Measurements from ENCODE around the gene BATF2. TPM values are rescaled to one million over a fixed set of nuclear protein-coding genes. Genes with fewer than 3 reads are reported as not detected.

Gene BATF2
- total RNA-seq, 4 donors from 2014 or later = 0.90 to 3.7 TPM; not detected in 2

GRCh38 chr11:64951529-64951928 is 45.2 kb downstream of the BATF2 start:
- Histone ChIP-seq H3K4me1 (no peaks in the 10 kb centered on the region), H3K27ac (no peak overlapping the region), H3K36me3 (no peaks in the 10 kb centered on the region), H3K4me3 (no peak overlapping the region), H3K27me3 (no peaks in the 10 kb centered on the region), H3K9me3 (no peaks in the 10 kb centered on the region)
- no peak for DNase-seq
- no peak for TF ChIP-seq POLR2A (IDR thresholded peaks at IDR 0.05)
- no peak for TF ChIP-seq CTCF (IDR thresholded peaks at IDR 0.05)
- intact Hi-C loops (cut with DNase I; ENCODE audit: low total_unique reads) = no loop called here

GRCh38 chr11:64947208-64947814 is 49.5 kb downstream of the BATF2 start:
- Histone ChIP-seq H3K27ac (no peak overlapping the region), H3K9me3 (no peaks in the 10 kb centered on the region), H3K27me3 (no peaks in the 10 kb centered on the region), H3K36me3 (no peaks in the 10 kb centered on the region), H3K4me1 (no peaks in the 10 kb centered on the region), H3K4me3 (no peak overlapping the region)
- no peak for DNase-seq
- TF ChIP-seq POLR2A (IDR thresholded peaks at IDR 0.05) = no peak
- TF ChIP-seq CTCF (IDR thresholded peaks at IDR 0.05) = no peak
- intact Hi-C loops (cut with DNase I; ENCODE audit: low total_unique reads) = no loop called here

Small RNA genes lying within 50 kb of the gene (microRNA-seq; reads per million reads assigned to microRNA genes)
- not detected for gene MIR6879 (ENCODE audit: borderline microRNAs expressed, borderline replicate concordance)

Small RNA genes lying within 50 kb of the gene (small RNA-seq; reads per million reads assigned to genes)
- gene MIR6879 = not detected
- gene SNX15 = not detected

Other genes with a start within 250 kb of the BATF2 start
- gene PYGM, start 237.0 kb downstream of the BATF2 start, total RNA-seq = 10 to 100 TPM in 2 of 4 donors, 1 to 10 TPM in 2; 2.9 to 42.8 (median 11.4) TPM
- 100 to 1,000 TPM in 3 of 4 donors, 10 to 100 TPM in 1; 62.0 to 374 (median 219) TPM for gene SF1, start 218.4 kb downstream of the BATF2 start, total RNA-seq
- 10 to 100 TPM; 10.2 to 49.1 (median 24.4) TPM for gene MAP4K2, start 193.8 kb downstream of the BATF2 start, total RNA-seq
- 10 to 100 TPM in 2 of 4 donors, 1 to 10 TPM in 2; 3.8 to 26.2 (median 14.9) TPM for gene MEN1, start 186.4 kb downstream of the BATF2 start, total RNA-seq
- 1 to 10 TPM in 1 of 4 donors, under 1 TPM in 3; under 0.01 to 2.7 (median 0.30) TPM for gene CDC42BPG, start 152.3 kb downstream of the BATF2 start, total RNA-seq
- gene EHD1, start 118.3 kb downstream of the BATF2 start, total RNA-seq = 10 to 100 TPM in 3 of 4 donors, 1 to 10 TPM in 1; 3.5 to 78.7 (median 36.9) TPM
- 10 to 100 TPM in 3 of 4 donors, 1 to 10 TPM in 1; 6.8 to 39.6 (median 18.4) TPM for gene ATG2A, start 79.8 kb downstream of the BATF2 start, total RNA-seq
- 10 to 100 TPM in 2 of 4 donors, 1 to 10 TPM in 2; 6.7 to 23.4 (median 13.0) TPM for gene PPP2R5B, start 72.3 kb downstream of the BATF2 start, total RNA-seq
- gene GPHA2, start 61.1 kb downstream of the BATF2 start, total RNA-seq = not detected
- gene MAJIN, start 24.9 kb downstream of the BATF2 start, total RNA-seq = under 1 TPM in 1 of 4 donors, not detected in 3; under 0.01 TPM
- gene ARL2, start 17.2 kb upstream of the BATF2 start, total RNA-seq = 100 to 1,000 TPM in 2 of 4 donors, 10 to 100 TPM in 2; 63.5 to 120 (median 93.8) TPM
- gene SNX15, start 30.5 kb upstream of the BATF2 start, total RNA-seq = 10 to 100 TPM; 13.1 to 27.6 (median 20.6) TPM
- gene SAC3D1, start 44.2 kb upstream of the BATF2 start, total RNA-seq = 10 to 100 TPM in 1 of 4 donors, 1 to 10 TPM in 3; 1.5 to 22.3 (median 7.9) TPM
- 10 to 100 TPM in 2 of 4 donors, under 1 TPM in 2; 0.59 to 37.1 (median 17.6) TPM for gene NAALADL1, start 61.6 kb upstream of the BATF2 start, total RNA-seq
- 1 to 10 TPM in 1 of 4 donors, under 1 TPM in 2, not detected in 1; 0.30 to 7.1 (median 0.77) TPM for gene CDCA5, start 87.1 kb upstream of the BATF2 start, total RNA-seq
- 10 to 100 TPM in 3 of 4 donors, 1 to 10 TPM in 1; 9.0 to 37.5 (median 24.5) TPM for gene ZFPL1, start 87.3 kb upstream of the BATF2 start, total RNA-seq
- gene VPS51, start 99.2 kb upstream of the BATF2 start, total RNA-seq = 100 to 1,000 TPM in 3 of 4 donors, 10 to 100 TPM in 1; 96.1 to 447 (median 140) TPM
- 10 to 100 TPM in 1 of 4 donors, 1 to 10 TPM in 2, under 1 TPM in 1; 0.77 to 16.7 (median 5.5) TPM for gene TM7SF2, start 114.9 kb upstream of the BATF2 start, total RNA-seq
- 1 to 10 TPM in 3 of 4 donors, not detected in 1; 4.6 to 9.6 (median 5.7) TPM for gene ZNHIT2, start 120.7 kb upstream of the BATF2 start, total RNA-seq
- gene FAU, start 125.2 kb upstream of the BATF2 start, total RNA-seq = 1,000 to 10,000 TPM in 3 of 4 donors, 100 to 1,000 TPM in 1; 161 to 5,220 (median 1,903) TPM
- gene MRPL49, start 125.3 kb upstream of the BATF2 start, total RNA-seq = 10 to 100 TPM; 27.6 to 69.2 (median 57.8) TPM
- gene SYVN1, start 137.5 kb upstream of the BATF2 start, total RNA-seq = 10 to 100 TPM; 34.7 to 88.8 (median 60.5) TPM
- gene SPDYC, start 173.3 kb upstream of the BATF2 start, total RNA-seq = not detected
- gene CAPN1, start 185.0 kb upstream of the BATF2 start, total RNA-seq = 100 to 1,000 TPM; 122 to 174 (median 157) TPM